RWPE2 (cell line): ENCODE results near the gene NAA80.

Source experiments
- ATAC-seq: fragments of 200-7000 bp; cut with Tn5 transposase; 3 replicates; pipeline ENCODE4 v1.9.1; 2021; ENCODE audit warnings: low read depth
- DNase-seq: peaks from one replicate; pipeline ENCODE4 v3.0.0-alpha.2; 2020; ENCODE audit warnings: low spot score
- H3K27ac ChIP-seq: fragments of 450-650 bp; 2 replicates; pipeline ENCODE4 v1.5.1; 2017; ENCODE audit warnings: mild to moderate bottlenecking; ENCODE audit not compliant: poor library complexity, severe bottlenecking
- H3K27me3 ChIP-seq: fragments of 250-450 bp; sonication (Bioruptor Pico); 2 replicates; pipeline ENCODE4 v1.5.1; 2021; ENCODE audit warnings: mild to moderate bottlenecking, moderate library complexity; ENCODE audit not compliant: insufficient read depth, poor library complexity, severe bottlenecking
- H3K36me3 ChIP-seq: fragments of 250-450 bp; sonication (Bioruptor Pico); 2 replicates; pipeline ENCODE4 v1.5.1; 2020; ENCODE audit warnings: low read depth, mild to moderate bottlenecking, moderate library complexity
- H3K4me1 ChIP-seq: fragments of 250-450 bp; sonication (Bioruptor Pico); 2 replicates; pipeline ENCODE4 v1.5.1; 2021; ENCODE audit warnings: mild to moderate bottlenecking, moderate library complexity; ENCODE audit not compliant: insufficient read depth, poor library complexity, severe bottlenecking
- H3K4me3 ChIP-seq: fragments of 250-450 bp; sonication (Bioruptor Pico); 2 replicates; pipeline ENCODE4 v1.5.1; 2021; ENCODE audit warnings: mild to moderate bottlenecking, moderate library complexity; ENCODE audit not compliant: severe bottlenecking
- H3K9me3 ChIP-seq: fragments of 250-450 bp; sonication (Bioruptor Pico); 2 replicates; pipeline ENCODE4 v1.5.1; 2021; ENCODE audit warnings: mild to moderate bottlenecking, moderate library complexity; ENCODE audit not compliant: severe bottlenecking
- TF ChIP-seq, protein P1 (sequence below): fragments of 450-650 bp; IDR thresholded peaks from one replicate; pipeline ENCODE4 v1.5.1; 2017; ENCODE audit warnings: mild to moderate bottlenecking, moderate library complexity; ENCODE audit not compliant: poor library complexity, severe bottlenecking

NAA80 gene

DNA sequence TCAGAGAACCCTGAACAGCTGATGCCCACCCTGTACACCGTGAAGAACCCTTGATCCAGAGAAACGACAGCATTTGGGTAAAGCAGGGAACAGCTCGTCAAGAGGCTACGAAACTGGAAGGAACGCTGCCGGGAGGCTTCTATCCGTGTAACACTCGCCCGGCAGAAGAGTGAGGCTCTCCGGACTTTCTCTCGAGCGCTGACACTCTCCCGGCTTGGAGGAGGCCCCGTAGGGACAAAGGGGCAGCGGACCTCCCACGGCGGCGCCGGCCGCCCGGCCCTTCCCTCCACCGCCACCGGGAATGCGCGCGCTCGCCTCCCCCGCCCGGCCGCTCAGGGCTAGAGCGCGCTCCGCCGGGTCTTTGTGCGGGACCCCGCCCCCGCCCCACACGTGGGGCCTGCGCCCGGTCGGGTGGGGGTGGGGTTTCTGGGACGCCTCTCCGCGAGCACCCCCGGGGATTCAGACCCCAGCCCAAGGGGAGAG, 21.7 kb upstream of the NAA80 start:
- H3K9me3 ChIP-seq: no peaks in the 10 kb centered on the region
- H3K4me3 ChIP-seq: peak overlapping the region; percentile 83
- H3K27ac ChIP-seq: peak overlapping the region; percentile 59
- peak; percentile 67 for DNase-seq
- peaks cover 39% of the 10 kb centered on the region for H3K36me3 ChIP-seq
- H3K27me3 ChIP-seq: no peaks in the 10 kb centered on the region
- TF ChIP-seq, protein P1, sequence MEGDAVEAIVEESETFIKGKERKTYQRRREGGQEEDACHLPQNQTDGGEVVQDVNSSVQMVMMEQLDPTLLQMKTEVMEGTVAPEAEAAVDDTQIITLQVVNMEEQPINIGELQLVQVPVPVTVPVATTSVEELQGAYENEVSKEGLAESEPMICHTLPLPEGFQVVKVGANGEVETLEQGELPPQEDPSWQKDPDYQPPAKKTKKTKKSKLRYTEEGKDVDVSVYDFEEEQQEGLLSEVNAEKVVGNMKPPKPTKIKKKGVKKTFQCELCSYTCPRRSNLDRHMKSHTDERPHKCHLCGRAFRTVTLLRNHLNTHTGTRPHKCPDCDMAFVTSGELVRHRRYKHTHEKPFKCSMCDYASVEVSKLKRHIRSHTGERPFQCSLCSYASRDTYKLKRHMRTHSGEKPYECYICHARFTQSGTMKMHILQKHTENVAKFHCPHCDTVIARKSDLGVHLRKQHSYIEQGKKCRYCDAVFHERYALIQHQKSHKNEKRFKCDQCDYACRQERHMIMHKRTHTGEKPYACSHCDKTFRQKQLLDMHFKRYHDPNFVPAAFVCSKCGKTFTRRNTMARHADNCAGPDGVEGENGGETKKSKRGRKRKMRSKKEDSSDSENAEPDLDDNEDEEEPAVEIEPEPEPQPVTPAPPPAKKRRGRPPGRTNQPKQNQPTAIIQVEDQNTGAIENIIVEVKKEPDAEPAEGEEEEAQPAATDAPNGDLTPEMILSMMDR: no peak
- ATAC-seq: peak; percentile 17; the same call in 2 of the 3 replicates
- H3K4me1 ChIP-seq: peaks cover 18% of the 10 kb centered on the region

DNA sequence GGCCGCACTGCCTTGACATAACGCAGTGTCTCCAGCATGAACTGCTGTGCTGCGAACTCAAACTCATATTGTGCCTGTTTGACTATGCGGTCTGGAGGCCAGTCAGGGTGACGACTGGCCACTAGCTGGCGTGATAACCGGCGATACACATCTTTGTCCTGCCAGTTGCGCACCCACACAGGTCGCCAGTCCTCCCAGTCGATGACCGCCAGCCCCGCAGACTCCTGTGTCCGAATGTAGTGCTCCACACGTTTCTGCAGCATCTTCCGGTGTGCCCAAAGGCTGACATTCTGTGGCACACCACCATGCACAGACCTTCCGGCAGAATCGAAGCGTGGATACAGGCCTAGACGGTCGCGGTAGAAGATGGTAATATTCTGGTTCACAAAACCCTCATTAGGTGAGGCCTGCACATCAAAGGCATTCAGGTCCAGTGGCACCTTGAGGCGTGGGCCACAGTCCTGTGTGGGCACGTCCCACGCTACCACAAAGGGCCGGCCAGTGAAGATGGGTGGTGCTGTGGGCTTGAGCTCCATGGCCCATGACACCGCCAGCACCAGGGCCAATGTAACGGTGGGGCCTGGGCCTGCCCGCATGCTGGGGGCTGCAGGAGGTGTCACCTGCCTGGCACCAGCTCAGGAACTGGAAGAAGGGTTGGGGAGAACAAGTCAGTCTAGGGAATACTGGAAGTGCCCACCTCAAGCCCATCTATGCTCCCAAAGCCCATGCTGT, 20.9 kb upstream of the NAA80 start:
- H3K4me1 ChIP-seq: peaks cover 19% of the 10 kb centered on the region
- TF ChIP-seq, protein P1: peak; percentile 8
- H3K27me3 ChIP-seq: no peaks in the 10 kb centered on the region
- peak overlapping the region; percentile 59 for H3K27ac ChIP-seq
- H3K36me3 ChIP-seq: peaks cover 43% of the 10 kb centered on the region
- peak; percentile 60 for DNase-seq
- no peaks in the 10 kb centered on the region for H3K9me3 ChIP-seq
- no peak for ATAC-seq
- peak overlapping the region; percentile 83 for H3K4me3 ChIP-seq

- Histone ChIP-seq H3K36me3 (peaks cover 36% of the 10 kb centered on the region), H3K9me3 (no peaks in the 10 kb centered on the region), H3K27me3 (no peaks in the 10 kb centered on the region), H3K4me3 (no peak overlapping the region), H3K4me1 (peaks cover 19% of the 10 kb centered on the region), H3K27ac (peak overlapping the region; percentile 59)
- TF ChIP-seq, protein P1: no peak
- ATAC-seq: no peak
- DNase-seq: peak; percentile 38
Measured at GRCh38 chr3:50319181-50319893, 20.1 kb upstream of the NAA80 start.

GRCh38 chr3:50318615-50319014, 19.4 kb upstream of the NAA80 start:
- Histone ChIP-seq H3K36me3 (peaks cover 36% of the 10 kb centered on the region), H3K4me3 (no peak overlapping the region), H3K9me3 (no peaks in the 10 kb centered on the region), H3K27ac (peak overlapping the region; percentile 87), H3K4me1 (peaks cover 19% of the 10 kb centered on the region), H3K27me3 (no peaks in the 10 kb centered on the region)
- TF ChIP-seq, protein P1: no peak
- ATAC-seq (no peak), DNase-seq (peak; percentile 46)

- Histone ChIP-seq H3K36me3 (peaks cover 36% of the 10 kb centered on the region), H3K4me3 (no peak overlapping the region), H3K4me1 (peaks cover 19% of the 10 kb centered on the region), H3K27me3 (no peaks in the 10 kb centered on the region), H3K9me3 (no peaks in the 10 kb centered on the region), H3K27ac (peak overlapping the region; percentile 87)
- no peak for DNase-seq
- no peak for ATAC-seq
- TF ChIP-seq, protein P1: no peak
Measured at GRCh38 chr3:50318163-50318562, 19.0 kb upstream of the NAA80 start.
